HepG2 (cell line): ENCODE data around the gene PLEKHA3. TPM values are rescaled to one million over a fixed set of nuclear protein-coding genes. Genes with fewer than 3 reads are reported as not detected.
A peak's percentile ranks its signal among the peaks of the same experiment; 100 is the strongest.

Source experiments
- BRCA1 ChIP-seq: sonication (generic); formaldehyde crosslinking; IDR thresholded peaks from 2 replicates; pipeline ENCODE4 v1.4.0; 2020; ENCODE audit warnings: missing genetic modification reagents
- CHD2 ChIP-seq: IDR thresholded peaks from 2 replicates; pipeline ENCODE4 v1.6.1; 2011; ENCODE audit warnings: low read depth, low read length, improper control_type of control experiment
- DPF2 ChIP-seq: sonication (generic); formaldehyde crosslinking; IDR thresholded peaks from 2 replicates; pipeline ENCODE4 v1.4.0; 2020; ENCODE audit warnings: mild to moderate bottlenecking, low read depth, missing genetic modification reagents, borderline replicate concordance
- FOSL2 ChIP-seq: sonication (generic); formaldehyde crosslinking; IDR thresholded peaks from 2 replicates; pipeline ENCODE4 v1.4.0; 2020; ENCODE audit warnings: missing genetic modification reagents
- KLF15 ChIP-seq: sonication (generic); formaldehyde crosslinking; IDR thresholded peaks from 2 replicates; pipeline ENCODE4 v1.8.1; 2023; ENCODE audit warnings: borderline replicate concordance, mild to moderate bottlenecking, inconsistent platforms, missing genetic modification reagents, mixed read lengths
- MED1 ChIP-seq: sonication (generic); formaldehyde crosslinking; IDR thresholded peaks from 2 replicates; pipeline ENCODE4 v1.4.0; 2020; ENCODE audit warnings: missing genetic modification reagents
- MEF2D ChIP-seq: sonication (generic); formaldehyde crosslinking; IDR thresholded peaks from 2 replicates; pipeline ENCODE4 v1.5.1; 2020; ENCODE audit warnings: mild to moderate bottlenecking, missing genetic modification reagents
- MXD4 ChIP-seq: IDR thresholded peaks from 2 replicates; pipeline ENCODE4 v1.6.1; 2016; ENCODE audit warnings: mild to moderate bottlenecking, missing biosample characterization, missing genetic modification reagents
- SALL1 ChIP-seq: sonication (generic); formaldehyde crosslinking; IDR thresholded peaks from 2 replicates; pipeline ENCODE4 v1.8.0; 2022; ENCODE audit warnings: mild to moderate bottlenecking, missing genetic modification reagents
- SATB2 ChIP-seq: sonication (generic); formaldehyde crosslinking; IDR thresholded peaks from 2 replicates; pipeline ENCODE4 v1.5.0; 2020; ENCODE audit warnings: missing genetic modification reagents
- ZKSCAN8 ChIP-seq: IDR thresholded peaks from 2 replicates; pipeline ENCODE4 v1.6.1; 2016; ENCODE audit warnings: borderline replicate concordance, missing genetic modification reagents, missing compliant biosample characterization
- ZMYM4 ChIP-seq: sonication (generic); formaldehyde crosslinking; IDR thresholded peaks from 2 replicates; pipeline ENCODE4 v1.8.1; 2023; ENCODE audit warnings: mild to moderate bottlenecking, missing genetic modification reagents
- ZNF614 ChIP-seq: IDR thresholded peaks from 2 replicates; pipeline ENCODE4 v1.6.1; 2018; ENCODE audit warnings: missing biosample characterization, missing genetic modification reagents, inconsistent platforms, borderline replicate concordance
- ZSCAN20 ChIP-seq: sonication (generic); formaldehyde crosslinking; IDR thresholded peaks from 2 replicates; pipeline ENCODE4 v1.4.0; 2020; ENCODE audit warnings: missing genetic modification reagents, mild to moderate bottlenecking, borderline replicate concordance
- ZSCAN29 ChIP-seq: sonication (generic); formaldehyde crosslinking; conservative IDR thresholded peaks from 2 replicates; pipeline ENCODE4 v1.4.0; 2020; ENCODE audit warnings: mild to moderate bottlenecking, missing genetic modification reagents
- ZZZ3 ChIP-seq: sonication (generic); formaldehyde crosslinking; IDR thresholded peaks from 2 replicates; pipeline ENCODE4 v1.4.0; 2020; ENCODE audit warnings: missing genetic modification reagents, mild to moderate bottlenecking, borderline replicate concordance
- polyA plus RNA-seq, 8 experiments: library from polyadenylated mRNA; depleted of rRNA in 3 of 8; stranded (reverse) in 7 of 8; unstranded in 1 of 8; fragments of >200 nt; fragmentation: Illumina TruSeq in 4 of 8; extraction: Trizol in 4 of 8; gene quantifications; 2 replicates each; pipeline versions ENCODE4 v1.2.1 to v1.2.3, GENCODE V29; 2011 to 2016; ENCODE audit warnings: low read depth in 4 of 8, missing spikeins in 1 of 8, mixed read lengths in 1 of 8; ENCODE audit not compliant: insufficient read depth in 1 of 8
- total RNA-seq, 5 experiments: library from RNA; depleted of rRNA; stranded (reverse); fragments of >200 nt; fragmentation: Illumina TruSeq; extraction: Trizol; gene quantifications; 2 replicates each; pipeline ENCODE4 v1.2.3, GENCODE V29; 2016; ENCODE audit warnings: low read depth in 1 of 5
- TF ChIP-seq, protein P1 (sequence below): sonication (generic); formaldehyde crosslinking; IDR thresholded peaks from 2 replicates; pipeline ENCODE4 v1.4.0; 2020; ENCODE audit warnings: missing genetic modification reagents, borderline replicate concordance
- TF ChIP-seq, protein P2 (sequence below): sonication (generic); formaldehyde crosslinking; IDR thresholded peaks from 2 replicates; pipeline ENCODE4 v1.4.0; 2020; ENCODE audit warnings: missing genetic modification reagents, borderline replicate concordance
- TF ChIP-seq, protein P3 (sequence below): sonication (generic); formaldehyde crosslinking; IDR thresholded peaks from 2 replicates; pipeline ENCODE4 v1.5.1; 2020; ENCODE audit warnings: missing genetic modification reagents, mild to moderate bottlenecking, borderline replicate concordance
- TF ChIP-seq, protein P4 (sequence below): IDR thresholded peaks from 2 replicates; pipeline ENCODE4 v1.6.1; 2018; ENCODE audit warnings: missing genetic modification reagents

PLEKHA3 gene
- total and polyA plus RNA-seq, 2 of the 13 experiments (the other 11 are each of a cell fraction or from before 2014, with no cell fraction given): 11.7 to 23.1 TPM

DNA sequence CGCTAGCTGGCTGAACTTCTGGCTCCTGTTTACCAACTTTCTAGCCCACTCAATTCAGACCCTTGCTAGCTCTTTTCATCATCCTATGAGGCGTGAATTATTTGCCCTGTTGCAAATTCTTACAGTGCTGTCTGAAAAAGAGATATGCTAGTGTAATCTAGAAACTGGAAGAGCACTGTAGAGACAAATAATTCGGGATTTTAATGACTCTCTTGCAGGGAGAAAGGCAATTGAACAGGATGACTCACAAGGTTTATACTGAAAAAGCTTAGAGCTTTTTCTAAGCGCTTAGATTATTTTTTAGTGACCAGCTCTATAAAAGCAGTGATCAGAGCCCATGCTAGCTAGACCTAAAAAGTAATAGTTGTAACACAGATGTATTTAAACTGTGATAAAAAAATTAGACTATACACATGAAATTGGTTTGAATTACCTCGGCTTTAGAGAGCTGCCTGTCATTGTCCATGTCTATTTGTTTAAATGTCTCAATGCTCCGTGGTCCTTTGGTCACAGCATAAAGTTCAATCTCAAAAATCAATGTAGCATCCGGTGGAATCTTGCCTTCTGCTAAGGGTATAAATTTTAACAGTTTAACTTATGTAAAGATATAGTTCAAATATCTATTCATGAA, 10.9 kb upstream of the PLEKHA3 start (continued):
- TF ChIP-seq, protein P1, sequence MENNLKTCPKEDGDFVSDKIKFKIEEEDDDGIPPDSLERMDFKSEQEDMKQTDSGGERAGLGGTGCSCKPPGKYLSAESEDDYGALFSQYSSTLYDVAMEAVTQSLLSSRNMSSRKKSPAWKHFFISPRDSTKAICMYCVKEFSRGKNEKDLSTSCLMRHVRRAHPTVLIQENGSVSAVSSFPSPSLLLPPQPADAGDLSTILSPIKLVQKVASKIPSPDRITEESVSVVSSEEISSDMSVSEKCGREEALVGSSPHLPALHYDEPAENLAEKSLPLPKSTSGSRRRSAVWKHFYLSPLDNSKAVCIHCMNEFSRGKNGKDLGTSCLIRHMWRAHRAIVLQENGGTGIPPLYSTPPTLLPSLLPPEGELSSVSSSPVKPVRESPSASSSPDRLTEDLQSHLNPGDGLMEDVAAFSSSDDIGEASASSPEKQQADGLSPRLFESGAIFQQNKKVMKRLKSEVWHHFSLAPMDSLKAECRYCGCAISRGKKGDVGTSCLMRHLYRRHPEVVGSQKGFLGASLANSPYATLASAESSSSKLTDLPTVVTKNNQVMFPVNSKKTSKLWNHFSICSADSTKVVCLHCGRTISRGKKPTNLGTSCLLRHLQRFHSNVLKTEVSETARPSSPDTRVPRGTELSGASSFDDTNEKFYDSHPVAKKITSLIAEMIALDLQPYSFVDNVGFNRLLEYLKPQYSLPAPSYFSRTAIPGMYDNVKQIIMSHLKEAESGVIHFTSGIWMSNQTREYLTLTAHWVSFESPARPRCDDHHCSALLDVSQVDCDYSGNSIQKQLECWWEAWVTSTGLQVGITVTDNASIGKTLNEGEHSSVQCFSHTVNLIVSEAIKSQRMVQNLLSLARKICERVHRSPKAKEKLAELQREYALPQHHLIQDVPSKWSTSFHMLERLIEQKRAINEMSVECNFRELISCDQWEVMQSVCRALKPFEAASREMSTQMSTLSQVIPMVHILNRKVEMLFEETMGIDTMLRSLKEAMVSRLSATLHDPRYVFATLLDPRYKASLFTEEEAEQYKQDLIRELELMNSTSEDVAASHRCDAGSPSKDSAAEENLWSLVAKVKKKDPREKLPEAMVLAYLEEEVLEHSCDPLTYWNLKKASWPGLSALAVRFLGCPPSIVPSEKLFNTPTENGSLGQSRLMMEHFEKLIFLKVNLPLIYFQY: peak; percentile 36; the same call in 1 of the 2 replicates
- TF ChIP-seq DPF2 (CRISPR knock-in tag): peak; percentile 98
- TF ChIP-seq KLF15 (CRISPR knock-in tag): no peak
- peak; percentile 70; the same call in 1 of the 2 replicates for TF ChIP-seq ZSCAN20
- TF ChIP-seq, protein P2, sequence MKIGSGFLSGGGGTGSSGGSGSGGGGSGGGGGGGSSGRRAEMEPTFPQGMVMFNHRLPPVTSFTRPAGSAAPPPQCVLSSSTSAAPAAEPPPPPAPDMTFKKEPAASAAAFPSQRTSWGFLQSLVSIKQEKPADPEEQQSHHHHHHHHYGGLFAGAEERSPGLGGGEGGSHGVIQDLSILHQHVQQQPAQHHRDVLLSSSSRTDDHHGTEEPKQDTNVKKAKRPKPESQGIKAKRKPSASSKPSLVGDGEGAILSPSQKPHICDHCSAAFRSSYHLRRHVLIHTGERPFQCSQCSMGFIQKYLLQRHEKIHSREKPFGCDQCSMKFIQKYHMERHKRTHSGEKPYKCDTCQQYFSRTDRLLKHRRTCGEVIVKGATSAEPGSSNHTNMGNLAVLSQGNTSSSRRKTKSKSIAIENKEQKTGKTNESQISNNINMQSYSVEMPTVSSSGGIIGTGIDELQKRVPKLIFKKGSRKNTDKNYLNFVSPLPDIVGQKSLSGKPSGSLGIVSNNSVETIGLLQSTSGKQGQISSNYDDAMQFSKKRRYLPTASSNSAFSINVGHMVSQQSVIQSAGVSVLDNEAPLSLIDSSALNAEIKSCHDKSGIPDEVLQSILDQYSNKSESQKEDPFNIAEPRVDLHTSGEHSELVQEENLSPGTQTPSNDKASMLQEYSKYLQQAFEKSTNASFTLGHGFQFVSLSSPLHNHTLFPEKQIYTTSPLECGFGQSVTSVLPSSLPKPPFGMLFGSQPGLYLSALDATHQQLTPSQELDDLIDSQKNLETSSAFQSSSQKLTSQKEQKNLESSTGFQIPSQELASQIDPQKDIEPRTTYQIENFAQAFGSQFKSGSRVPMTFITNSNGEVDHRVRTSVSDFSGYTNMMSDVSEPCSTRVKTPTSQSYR: peak; percentile 21; the same call in 1 of the 2 replicates
- TF ChIP-seq MEF2D (CRISPR knock-in tag): no peak
- no peak for TF ChIP-seq ZZZ3 (CRISPR knock-in tag)
- TF ChIP-seq ZNF614 (CRISPR knock-in tag): 0 out of 2 replicates have a peak, but pooled peaks have one; percentile 13
- TF ChIP-seq CHD2: no peak
- TF ChIP-seq ZSCAN29: peak; percentile 100
- peak; percentile 69; the same call in 1 of the 2 replicates for TF ChIP-seq SALL1 (CRISPR knock-in tag)
- TF ChIP-seq BRCA1 (CRISPR knock-in tag): 0 out of 2 replicates have a peak, but pooled peaks have one; percentile 39
- TF ChIP-seq SATB2 (CRISPR knock-in tag): no peak
- peak; percentile 44; the same call in 1 of the 2 replicates for TF ChIP-seq ZKSCAN8 (CRISPR knock-in tag)
- TF ChIP-seq MED1: peak; percentile 62
- TF ChIP-seq, protein P3, sequence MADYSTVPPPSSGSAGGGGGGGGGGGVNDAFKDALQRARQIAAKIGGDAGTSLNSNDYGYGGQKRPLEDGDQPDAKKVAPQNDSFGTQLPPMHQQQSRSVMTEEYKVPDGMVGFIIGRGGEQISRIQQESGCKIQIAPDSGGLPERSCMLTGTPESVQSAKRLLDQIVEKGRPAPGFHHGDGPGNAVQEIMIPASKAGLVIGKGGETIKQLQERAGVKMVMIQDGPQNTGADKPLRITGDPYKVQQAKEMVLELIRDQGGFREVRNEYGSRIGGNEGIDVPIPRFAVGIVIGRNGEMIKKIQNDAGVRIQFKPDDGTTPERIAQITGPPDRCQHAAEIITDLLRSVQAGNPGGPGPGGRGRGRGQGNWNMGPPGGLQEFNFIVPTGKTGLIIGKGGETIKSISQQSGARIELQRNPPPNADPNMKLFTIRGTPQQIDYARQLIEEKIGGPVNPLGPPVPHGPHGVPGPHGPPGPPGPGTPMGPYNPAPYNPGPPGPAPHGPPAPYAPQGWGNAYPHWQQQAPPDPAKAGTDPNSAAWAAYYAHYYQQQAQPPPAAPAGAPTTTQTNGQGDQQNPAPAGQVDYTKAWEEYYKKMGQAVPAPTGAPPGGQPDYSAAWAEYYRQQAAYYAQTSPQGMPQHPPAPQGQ (CRISPR knock-in tag): no peak
- TF ChIP-seq FOSL2: peak; percentile 48; the same call in 1 of the 2 replicates
- TF ChIP-seq ZMYM4: 0 out of 2 replicates have a peak, but pooled peaks have one; percentile 34
- TF ChIP-seq MXD4 (CRISPR knock-in tag): 0 out of 2 replicates have a peak, but pooled peaks have one; percentile 36
- TF ChIP-seq, protein P4, sequence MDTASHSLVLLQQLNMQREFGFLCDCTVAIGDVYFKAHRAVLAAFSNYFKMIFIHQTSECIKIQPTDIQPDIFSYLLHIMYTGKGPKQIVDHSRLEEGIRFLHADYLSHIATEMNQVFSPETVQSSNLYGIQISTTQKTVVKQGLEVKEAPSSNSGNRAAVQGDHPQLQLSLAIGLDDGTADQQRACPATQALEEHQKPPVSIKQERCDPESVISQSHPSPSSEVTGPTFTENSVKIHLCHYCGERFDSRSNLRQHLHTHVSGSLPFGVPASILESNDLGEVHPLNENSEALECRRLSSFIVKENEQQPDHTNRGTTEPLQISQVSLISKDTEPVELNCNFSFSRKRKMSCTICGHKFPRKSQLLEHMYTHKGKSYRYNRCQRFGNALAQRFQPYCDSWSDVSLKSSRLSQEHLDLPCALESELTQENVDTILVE (CRISPR knock-in tag): peak; percentile 65; the same call in 1 of the 2 replicates
